Colonic mucosa (tissue), 4 donors: ENCODE data around the gene GBP6. TPM values are rescaled to one million over a fixed set of nuclear protein-coding genes. Genes with fewer than 3 reads are reported as not detected.
"Not testable (repeated sequence)": the region's sequence is repeated elsewhere in the genome, so short reads cannot be mapped to it uniquely, and the experiment has no call there.

Experiments used
- DNase-seq: peaks from one replicate; pipeline ENCODE4 v3.0.0-alpha.2; 2020
- H3K27ac ChIP-seq: fragments of 200-600 bp; one replicate; pipeline ENCODE4 v1.8.0; 2021
- H3K27me3 ChIP-seq: fragments of 200-600 bp; one replicate; pipeline ENCODE4 v1.8.0; 2021
- H3K36me3 ChIP-seq: fragments of 200-600 bp; one replicate; pipeline ENCODE4 v1.8.0; 2021
- H3K4me1 ChIP-seq: fragments of 200-600 bp; one replicate; pipeline ENCODE4 v1.8.0; 2021; ENCODE audit warnings: mild to moderate bottlenecking
- H3K4me3 ChIP-seq: fragments of 200-600 bp; one replicate; pipeline ENCODE4 v1.8.0; 2021
- H3K9ac ChIP-seq, 2 donors: one replicate each; pipeline ENCODE4 v1.7.0; 2013; ENCODE audit warnings: control low read depth in 2 of 2, low read depth in 2 of 2, low read length in 2 of 2
- H3K9me3 ChIP-seq: fragments of 200-600 bp; one replicate; pipeline ENCODE4 v1.8.0; 2021
- intact Hi-C: fragments of 100-400 bp; cut with DNase I; formaldehyde crosslinking; loops from one replicate; pipeline ENCODE4 v1.14.1; 2022
- total RNA-seq, 2 donors: library from RNA; stranded (reverse); fragmentation: NEBNext Ultra II Directional in 1 of 2; extraction: Animal tissue kit (Norgen Biotek cat#: 25700) in 1 of 2; gene quantifications; one replicate each; pipeline ENCODE4 v1.2.1, GENCODE V29; 2021
- TF ChIP-seq, protein P1 (sequence below): fragments of 200-600 bp; IDR thresholded peaks from one replicate; pipeline ENCODE4 v1.8.0; 2022; ENCODE audit warnings: antibody characterized with exemption, mild to moderate bottlenecking
- donor health status: healthy.
- donor health status: DM: no; HTN: no; CAD: no.
- donor health status: DM: no; HTN: no; CAD: no.

Gene GBP6
- total RNA-seq, 2 donors from 2014 or later = not detected

GRCh38 chr1:89369331-89369730, 5.5 kb downstream of the GBP6 start:
- Histone ChIP-seq H3K36me3 (no peaks in the 10 kb centered on the region), H3K4me1 (no peaks in the 10 kb centered on the region), H3K9me3 (no peaks in the 10 kb centered on the region), H3K4me3 (no peak overlapping the region), H3K27ac (no peak overlapping the region), H3K27me3 (no peaks in the 10 kb centered on the region), H3K9ac (no peak overlapping the region)
- intact Hi-C loops = no loop called here
- DNase-seq = no peak
- TF ChIP-seq, protein P1, sequence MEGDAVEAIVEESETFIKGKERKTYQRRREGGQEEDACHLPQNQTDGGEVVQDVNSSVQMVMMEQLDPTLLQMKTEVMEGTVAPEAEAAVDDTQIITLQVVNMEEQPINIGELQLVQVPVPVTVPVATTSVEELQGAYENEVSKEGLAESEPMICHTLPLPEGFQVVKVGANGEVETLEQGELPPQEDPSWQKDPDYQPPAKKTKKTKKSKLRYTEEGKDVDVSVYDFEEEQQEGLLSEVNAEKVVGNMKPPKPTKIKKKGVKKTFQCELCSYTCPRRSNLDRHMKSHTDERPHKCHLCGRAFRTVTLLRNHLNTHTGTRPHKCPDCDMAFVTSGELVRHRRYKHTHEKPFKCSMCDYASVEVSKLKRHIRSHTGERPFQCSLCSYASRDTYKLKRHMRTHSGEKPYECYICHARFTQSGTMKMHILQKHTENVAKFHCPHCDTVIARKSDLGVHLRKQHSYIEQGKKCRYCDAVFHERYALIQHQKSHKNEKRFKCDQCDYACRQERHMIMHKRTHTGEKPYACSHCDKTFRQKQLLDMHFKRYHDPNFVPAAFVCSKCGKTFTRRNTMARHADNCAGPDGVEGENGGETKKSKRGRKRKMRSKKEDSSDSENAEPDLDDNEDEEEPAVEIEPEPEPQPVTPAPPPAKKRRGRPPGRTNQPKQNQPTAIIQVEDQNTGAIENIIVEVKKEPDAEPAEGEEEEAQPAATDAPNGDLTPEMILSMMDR = no peak

GRCh38 chr1:89373810-89374209, 10.0 kb downstream of the GBP6 start:
- intact Hi-C loops, H3K4me3 ChIP-seq, H3K27me3 ChIP-seq, DNase-seq, H3K9me3 ChIP-seq, H3K36me3 ChIP-seq, H3K9ac ChIP-seq, H3K4me1 ChIP-seq, H3K27ac ChIP-seq: not testable (repeated sequence)

GRCh38 chr1:89378001-89378400, 14.1 kb downstream of the GBP6 start:
- H3K9me3 ChIP-seq = no peaks in the 10 kb centered on the region
- no peak overlapping the region for H3K9ac ChIP-seq
- intact Hi-C loops = no loop called here
- no peaks in the 10 kb centered on the region for H3K4me1 ChIP-seq
- DNase-seq = no peak
- H3K36me3 ChIP-seq = no peaks in the 10 kb centered on the region
- no peaks in the 10 kb centered on the region for H3K27me3 ChIP-seq
- no peak overlapping the region for H3K4me3 ChIP-seq
- H3K27ac ChIP-seq = no peak overlapping the region
- TF ChIP-seq, protein P1 = no peak

DNA sequence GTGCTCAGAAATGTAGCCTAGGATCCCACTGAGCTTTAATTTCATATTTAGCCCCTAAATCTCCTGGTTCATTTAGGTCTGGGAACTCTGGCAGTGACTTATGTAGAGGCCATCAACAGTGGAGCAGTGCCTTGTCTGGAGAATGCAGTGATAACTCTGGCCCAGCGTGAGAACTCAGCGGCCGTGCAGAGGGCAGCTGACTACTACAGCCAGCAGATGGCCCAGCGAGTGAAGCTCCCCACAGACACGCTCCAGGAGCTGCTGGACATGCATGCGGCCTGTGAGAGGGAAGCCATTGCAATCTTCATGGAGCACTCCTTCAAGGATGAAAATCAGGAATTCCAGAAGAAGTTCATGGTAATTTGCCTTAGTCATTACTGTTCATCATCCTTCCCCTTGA, 17.8 kb downstream of the GBP6 start:
- Histone ChIP-seq H3K27me3 (no peaks in the 10 kb centered on the region), H3K4me3 (no peak overlapping the region), H3K9ac (no peak overlapping the region), H3K9me3 (no peaks in the 10 kb centered on the region), H3K36me3 (no peaks in the 10 kb centered on the region), H3K27ac (no peak overlapping the region), H3K4me1 (no peaks in the 10 kb centered on the region)
- TF ChIP-seq, protein P1 = no peak
- intact Hi-C loops = no loop called here
- DNase-seq = no peak

GRCh38 chr1:89382479-89382878, 18.6 kb downstream of the GBP6 start:
- Histone ChIP-seq H3K27me3 (no peaks in the 10 kb centered on the region), H3K27ac (no peak overlapping the region), H3K9me3 (no peaks in the 10 kb centered on the region), H3K4me3 (no peak overlapping the region), H3K36me3 (no peaks in the 10 kb centered on the region), H3K4me1 (no peaks in the 10 kb centered on the region), H3K9ac (no peak overlapping the region)
- no peak for DNase-seq
- intact Hi-C loops = no loop called here
- TF ChIP-seq, protein P1 = no peak

- Histone ChIP-seq H3K4me1 (no peaks in the 10 kb centered on the region), H3K4me3 (no peak overlapping the region), H3K9me3 (no peaks in the 10 kb centered on the region), H3K9ac (no peak overlapping the region), H3K27ac (no peak overlapping the region), H3K27me3 (no peaks in the 10 kb centered on the region), H3K36me3 (no peaks in the 10 kb centered on the region)
- no peak for DNase-seq
- intact Hi-C loops = no loop called here
- TF ChIP-seq, protein P1 = no peak
Observed at GRCh38 chr1:89383185-89383584, 19.3 kb downstream of the GBP6 start.
